HG03103 (cell line): ENCODE measurements around the gene CCPG1.
"Not testable (repeated sequence)": the region's sequence is repeated elsewhere in the genome, so short reads cannot be mapped to it uniquely, and the experiment has no call there.

Experiments
- ATAC-seq: cut with Tn5 transposase; IDR thresholded peaks from one replicate; pipeline ENCODE4 v1.9.1; 2021; ENCODE audit warnings: low read depth; ENCODE audit not compliant: unreplicated experiment

Gene CCPG1, protein sequence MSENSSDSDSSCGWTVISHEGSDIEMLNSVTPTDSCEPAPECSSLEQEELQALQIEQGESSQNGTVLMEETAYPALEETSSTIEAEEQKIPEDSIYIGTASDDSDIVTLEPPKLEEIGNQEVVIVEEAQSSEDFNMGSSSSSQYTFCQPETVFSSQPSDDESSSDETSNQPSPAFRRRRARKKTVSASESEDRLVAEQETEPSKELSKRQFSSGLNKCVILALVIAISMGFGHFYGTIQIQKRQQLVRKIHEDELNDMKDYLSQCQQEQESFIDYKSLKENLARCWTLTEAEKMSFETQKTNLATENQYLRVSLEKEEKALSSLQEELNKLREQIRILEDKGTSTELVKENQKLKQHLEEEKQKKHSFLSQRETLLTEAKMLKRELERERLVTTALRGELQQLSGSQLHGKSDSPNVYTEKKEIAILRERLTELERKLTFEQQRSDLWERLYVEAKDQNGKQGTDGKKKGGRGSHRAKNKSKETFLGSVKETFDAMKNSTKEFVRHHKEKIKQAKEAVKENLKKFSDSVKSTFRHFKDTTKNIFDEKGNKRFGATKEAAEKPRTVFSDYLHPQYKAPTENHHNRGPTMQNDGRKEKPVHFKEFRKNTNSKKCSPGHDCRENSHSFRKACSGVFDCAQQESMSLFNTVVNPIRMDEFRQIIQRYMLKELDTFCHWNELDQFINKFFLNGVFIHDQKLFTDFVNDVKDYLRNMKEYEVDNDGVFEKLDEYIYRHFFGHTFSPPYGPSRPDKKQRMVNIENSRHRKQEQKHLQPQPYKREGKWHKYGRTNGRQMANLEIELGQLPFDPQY

DNA sequence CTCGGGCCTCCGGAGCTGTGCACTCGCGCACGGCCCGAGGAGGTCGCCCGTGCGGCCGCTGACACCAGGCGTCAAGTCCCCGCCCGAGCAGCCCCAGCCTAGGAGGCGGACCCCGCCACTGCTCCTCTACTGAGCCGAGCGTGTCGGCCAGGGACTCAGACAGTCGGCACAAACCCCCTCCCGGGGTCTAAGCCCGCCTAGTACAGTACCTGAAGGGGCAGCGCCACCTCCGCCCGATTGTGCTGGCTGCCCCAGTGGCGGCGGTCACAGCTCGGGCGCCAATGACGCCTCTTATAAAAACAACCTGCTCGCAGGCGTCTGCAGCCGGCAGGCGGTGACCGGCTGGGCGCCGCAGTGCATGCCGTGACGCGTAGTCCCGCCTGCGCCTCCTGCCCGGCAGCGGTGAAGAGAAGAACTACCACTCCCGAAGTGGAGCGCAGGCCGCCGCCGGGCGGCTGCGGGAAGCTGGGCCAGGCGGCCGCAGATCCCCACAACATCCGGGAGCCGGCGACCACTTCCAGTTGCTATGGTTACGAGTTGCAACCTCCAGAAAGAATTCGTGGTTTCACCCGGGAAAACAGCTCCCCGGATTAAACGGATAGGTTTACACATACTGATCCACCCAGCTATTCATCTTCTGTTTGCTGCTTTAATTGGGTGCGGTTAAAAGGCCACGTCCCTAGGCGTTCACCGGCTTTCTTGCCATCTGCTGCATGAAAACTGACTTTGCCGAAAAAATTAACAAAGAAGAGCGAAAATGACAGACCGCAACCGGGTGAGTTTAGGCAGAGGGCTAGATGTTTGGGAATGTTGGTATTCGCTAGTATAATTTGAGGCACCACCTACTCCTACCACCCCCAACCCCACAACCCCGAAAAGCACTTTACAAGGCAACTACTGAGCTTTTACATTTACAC lies at the start of gene CCPG1, which contains the start of gene PIERCE2:
Gene CCPG1 (minus strand): TSS at position 348 of the 917 bp plus-strand sequence. CDS start 18,935 bp downstream, outside the sequence.
Gene PIERCE2 (plus strand): TSS at position 484 of the 917 bp plus-strand sequence. CDS start 274 bp downstream, at position 758.
- ATAC-seq = peak; percentile 93

DNA sequence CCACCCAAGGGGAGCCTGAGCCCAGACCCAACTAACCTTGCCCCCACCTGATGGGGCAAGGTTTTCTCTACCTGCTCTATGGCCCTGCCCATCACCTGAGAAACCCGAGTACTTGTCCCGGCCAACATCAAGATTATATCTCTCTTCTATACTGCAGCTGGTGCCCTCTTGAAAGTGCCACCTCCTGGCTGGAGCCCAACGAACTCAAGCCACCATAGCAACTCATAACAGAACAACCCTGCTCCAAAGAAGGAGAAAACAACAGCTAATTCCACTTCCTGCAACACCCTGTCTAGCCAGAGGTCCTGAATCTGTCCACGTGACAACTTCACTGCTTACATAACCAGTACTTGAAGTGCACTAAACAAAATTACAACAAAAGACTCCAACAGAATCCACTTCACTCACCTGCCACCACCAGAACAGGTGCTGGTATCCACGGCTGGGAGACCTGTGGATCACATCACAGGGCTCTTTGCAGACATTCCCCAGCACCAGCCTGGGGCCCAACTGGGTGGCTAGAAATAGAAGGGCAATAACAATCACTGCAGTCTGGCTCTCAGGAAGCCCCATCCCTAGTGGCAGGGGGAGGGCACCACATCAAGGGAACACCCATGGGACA lies 49.4 kb upstream of the CCPG1 start:
- no peak for ATAC-seq

DNA sequence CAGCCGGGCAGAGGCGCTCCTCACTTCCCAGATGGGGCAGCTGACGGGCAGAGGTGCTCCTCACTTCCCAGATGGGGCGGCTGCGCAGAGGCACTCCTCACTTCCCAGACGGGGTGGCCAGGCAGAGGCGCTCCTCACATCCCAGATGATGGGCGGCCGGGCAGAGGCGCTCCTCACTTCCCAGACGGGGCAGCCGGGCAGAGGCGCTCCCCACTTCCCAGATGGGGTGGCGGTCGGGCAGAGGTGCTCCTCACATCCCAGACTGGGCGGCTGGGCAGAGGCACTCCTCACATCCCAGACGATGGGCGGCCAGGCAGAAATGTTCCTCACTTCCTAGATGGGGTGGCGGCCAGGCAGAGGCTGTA lies 38.9 kb upstream of the CCPG1 start:
- not testable (repeated sequence) for ATAC-seq

DNA sequence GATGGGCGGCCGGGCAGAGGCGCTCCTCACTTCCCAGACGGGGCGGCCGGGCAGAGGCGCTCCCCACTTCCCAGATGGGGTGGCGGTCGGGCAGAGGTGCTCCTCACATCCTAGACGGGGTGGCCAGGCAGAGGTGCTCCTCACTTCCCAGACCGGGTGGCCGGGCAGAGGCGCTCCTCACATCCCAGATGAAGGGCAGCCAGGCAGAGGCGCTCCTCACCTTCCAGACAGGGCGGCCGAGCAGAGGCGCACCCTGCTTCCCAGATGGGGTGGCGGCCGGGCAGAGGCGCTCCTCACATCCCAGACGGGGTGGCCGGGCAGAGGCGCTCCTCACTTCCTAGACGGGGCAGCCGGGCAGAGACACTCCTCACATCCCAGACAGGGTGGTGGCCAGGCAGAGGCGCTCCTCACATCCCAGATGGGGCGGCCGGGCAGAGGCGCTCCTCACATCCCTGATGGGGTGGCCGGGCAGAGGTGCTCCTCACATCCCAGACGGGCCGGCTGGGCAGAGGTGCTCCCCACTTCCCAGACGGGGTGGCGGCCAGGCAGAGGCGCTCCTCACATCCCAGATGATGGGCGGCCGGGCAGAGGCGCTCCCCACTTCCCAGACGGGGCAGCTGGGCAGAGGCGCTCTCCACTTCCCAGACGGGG lies 38.3 kb upstream of the CCPG1 start:
- ATAC-seq = not testable (repeated sequence)

DNA sequence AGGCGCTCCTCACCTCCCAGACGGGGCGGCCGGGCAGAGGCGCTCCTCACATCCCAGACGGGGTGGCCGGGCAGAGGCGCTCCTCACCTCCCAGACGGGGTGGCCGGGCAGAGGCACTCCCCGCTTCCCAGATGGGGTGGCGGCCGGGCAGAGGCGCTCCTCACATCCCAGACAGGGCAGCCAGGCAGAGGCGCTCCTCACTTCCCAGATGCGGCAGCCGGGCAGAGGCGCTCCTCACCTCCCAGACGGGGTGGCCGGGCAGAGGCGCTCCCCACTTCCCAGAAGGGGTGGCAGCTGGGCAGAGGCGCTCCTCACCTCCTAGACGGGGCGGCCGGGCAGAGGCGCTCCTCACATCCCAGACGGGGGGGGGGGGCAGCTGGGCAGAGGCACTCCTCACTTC lies 37.8 kb upstream of the CCPG1 start:
- not testable (repeated sequence) for ATAC-seq

DNA sequence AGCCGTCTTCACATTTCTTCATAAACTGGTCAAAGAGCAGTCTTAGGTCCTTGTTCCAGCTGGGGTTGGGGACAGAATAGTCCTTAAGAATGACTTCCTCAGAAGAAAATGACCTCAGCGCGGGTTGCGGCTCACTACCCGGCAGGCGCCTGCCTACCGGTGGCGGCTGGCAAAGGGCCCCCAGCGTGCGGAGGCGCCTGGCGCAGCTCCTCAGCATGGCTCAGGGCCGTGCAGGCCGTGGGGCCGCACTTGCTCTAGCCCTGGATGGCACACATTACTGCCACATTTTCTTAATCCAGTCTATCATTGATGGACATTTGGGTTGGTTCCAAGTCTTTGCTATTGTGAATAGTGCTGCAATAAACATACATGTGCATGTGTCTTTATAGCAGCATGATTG lies 35.0 kb upstream of the CCPG1 start:
- ATAC-seq = not testable (repeated sequence)

DNA sequence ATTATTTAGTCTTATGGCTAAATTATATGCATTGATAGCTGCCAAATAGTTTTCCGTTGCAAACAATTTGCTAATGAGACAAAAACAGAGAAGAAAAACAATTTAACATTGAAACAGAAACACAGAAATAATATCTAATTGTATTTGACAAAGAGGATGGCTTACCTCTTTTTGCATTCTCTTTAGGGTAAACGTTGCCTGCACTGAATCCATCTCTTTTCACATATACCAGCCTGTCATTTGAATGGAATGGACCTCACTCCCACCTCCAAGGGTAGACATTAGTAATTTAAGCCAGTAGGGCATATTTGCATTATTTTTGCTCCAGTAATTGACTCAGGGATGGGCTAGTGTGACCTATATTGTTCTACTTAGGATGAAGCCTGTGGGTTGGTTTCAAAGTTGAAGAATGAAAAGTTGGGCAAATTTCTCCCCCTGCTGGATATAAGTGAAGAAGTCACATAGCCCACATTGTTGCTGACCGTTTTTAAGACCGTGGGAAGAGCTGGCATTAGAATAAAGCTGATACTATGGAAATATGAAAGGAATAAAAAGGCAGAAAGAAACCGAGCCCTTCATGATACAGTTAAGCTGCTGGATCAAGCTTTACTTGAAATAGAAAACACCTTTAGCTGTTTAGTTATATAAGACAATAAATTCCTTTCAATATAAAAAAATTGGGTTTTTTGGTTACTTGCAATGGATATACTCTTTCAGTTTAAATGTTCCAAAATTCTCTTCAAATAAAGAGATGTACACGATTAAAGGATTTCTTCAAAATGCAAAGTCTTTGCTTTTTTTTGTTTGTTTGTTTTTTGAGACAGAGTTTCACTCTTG lies 27.0 kb upstream of the CCPG1 start:
- ATAC-seq = no peak

DNA sequence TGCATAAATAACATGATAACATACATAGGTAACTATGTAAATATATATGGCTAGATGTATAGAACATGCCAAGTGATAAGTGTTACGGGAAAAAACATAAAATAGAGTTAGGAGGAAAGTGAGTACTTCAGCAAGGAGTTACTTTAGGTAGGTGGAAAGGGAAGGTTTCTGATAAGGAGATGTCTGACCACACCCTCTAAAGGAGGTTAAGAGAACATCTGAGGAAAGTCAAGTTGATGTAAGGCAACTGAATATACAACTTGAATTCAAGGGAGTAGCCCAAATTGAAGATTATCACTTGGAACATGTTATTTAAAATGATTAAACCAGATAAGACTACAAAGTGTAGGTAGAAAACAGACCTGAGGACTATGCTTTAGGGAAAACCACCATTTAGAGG lies 13.9 kb upstream of the CCPG1 start:
- ATAC-seq = no peak

DNA sequence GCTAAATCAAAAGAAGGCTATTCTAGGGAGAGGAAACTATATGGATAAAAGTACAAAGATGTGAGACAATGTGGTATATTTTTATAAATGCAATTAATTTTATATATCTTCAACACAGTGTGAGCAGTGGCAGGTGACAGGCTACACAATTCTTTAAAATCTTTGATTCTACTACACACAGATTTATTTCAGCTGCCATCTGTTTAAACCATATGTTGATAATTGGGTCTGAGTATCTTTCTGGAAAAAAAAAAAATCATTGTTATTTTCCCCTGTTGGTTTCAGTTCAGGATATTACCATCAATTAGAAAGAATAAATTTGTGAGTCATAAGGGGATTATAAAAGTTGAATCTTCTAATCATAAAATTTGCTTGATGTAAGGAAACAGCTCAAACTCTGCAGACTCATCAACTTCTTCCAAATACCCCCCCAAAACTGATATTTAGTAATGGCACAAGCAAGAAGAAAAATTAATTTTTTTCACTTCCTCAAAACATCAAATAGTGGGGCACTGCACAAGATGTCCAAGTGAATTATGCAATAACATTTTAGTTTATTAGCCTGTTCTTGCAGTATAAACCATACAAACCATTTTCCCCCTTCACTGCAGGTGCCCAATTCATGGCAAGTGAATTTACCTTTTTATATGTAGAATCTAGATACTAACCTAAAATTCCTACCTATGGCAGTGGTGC lies 12.2 kb upstream of the CCPG1 start:
- ATAC-seq = no peak

DNA sequence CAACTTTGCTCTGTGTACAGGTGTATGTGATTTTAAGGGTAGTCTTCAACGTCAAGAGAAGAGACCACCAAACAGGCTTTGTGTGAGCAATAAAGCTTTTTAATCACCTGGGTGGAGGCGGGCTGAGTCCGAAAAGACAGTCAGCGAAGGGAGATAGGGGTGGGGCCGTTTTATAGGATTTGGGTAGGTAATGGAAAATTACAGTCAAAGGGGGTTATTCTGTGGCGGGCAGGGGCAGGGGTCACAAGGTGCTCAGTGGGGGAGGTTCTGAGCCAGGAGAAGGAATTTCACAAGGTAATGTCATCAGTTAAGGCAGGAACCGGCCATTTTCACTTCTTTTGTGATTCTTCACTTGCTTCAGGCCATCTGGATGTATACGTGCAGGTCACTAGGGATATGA lies 9.5 kb upstream of the CCPG1 start:
- ATAC-seq = not testable (repeated sequence)

DNA sequence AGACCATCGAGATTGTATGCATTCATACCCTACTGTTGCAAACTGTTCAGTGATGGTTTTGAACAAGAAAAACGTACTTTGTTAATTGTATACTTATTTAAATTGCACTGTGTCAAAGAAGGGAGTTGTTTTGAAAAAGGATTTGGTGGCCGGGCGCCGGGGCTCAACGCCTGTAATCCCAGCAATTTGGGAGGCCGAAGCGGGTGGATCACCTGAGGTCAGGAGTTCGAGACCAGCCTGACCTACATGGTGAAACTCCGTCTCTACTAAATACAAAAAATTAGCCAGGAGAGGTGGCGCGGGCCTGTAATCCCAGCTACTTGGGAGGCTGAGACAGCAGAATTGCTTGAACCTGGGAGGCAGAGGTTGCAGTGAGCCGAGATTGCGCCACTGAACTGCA lies 817 bp upstream of the CCPG1 start:
- not testable (repeated sequence) for ATAC-seq

DNA sequence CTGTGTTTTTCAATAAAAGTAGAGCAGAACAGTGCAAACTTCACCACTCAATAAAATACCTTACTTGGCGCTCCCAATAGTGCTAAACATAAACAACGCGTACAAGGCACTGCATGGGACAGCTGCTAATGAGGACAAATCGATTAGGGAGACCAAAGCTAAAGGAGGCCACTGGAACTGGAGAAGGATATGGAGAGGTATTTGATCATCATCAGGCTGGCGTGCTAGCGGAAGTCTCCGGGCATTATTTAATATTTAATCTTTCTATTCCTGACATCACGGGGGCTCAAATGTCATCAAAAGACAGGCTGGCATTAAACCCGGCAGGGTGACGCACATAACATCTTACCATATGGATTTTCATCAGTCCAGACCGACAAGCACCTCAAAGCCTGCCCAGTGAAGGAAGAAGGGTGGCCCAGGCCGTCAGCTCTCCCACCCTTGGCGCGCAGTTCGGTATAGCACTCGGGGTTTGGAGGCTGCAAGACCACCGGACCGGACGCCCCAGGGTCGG lies 604 bp downstream of the CCPG1 start:
- ATAC-seq = peak; percentile 6

DNA sequence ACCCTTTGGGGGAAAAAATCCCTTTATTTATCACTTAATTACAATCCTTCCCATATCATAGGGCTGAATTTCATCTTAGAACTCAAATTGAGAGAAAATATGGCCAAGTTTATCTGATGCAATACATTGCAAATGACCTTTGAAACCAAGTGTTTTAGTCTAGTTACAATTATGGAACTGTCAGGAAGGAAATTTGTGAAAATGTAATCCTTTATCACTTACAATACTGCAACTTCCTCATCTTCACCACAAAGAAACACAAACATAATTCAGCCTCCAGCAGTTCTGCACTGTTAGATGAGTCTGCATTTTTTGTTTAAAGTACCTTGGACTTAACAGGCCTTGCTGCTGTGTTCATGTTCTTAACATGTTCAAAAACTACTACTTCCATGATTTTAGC lies 4.6 kb downstream of the CCPG1 start:
- no peak for ATAC-seq

DNA sequence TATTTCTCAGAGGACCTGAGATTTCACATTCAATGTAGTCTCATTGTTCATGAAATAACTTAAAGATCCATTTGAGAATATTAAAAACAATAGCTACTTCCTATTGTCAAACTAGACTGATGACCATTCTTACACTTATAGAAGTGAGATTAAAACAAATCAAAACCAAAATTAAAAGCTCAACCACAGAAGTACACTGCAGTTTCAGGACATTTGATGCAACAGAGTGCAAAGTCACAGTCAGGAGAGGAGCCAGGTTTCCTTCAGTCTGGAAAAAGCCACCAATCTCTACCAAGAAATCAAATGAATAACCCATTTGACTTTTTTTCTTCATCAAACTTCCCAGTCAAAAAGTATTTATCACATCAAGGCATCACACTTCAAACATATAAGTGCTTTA lies 5.5 kb downstream of the CCPG1 start:
- no peak for ATAC-seq

DNA sequence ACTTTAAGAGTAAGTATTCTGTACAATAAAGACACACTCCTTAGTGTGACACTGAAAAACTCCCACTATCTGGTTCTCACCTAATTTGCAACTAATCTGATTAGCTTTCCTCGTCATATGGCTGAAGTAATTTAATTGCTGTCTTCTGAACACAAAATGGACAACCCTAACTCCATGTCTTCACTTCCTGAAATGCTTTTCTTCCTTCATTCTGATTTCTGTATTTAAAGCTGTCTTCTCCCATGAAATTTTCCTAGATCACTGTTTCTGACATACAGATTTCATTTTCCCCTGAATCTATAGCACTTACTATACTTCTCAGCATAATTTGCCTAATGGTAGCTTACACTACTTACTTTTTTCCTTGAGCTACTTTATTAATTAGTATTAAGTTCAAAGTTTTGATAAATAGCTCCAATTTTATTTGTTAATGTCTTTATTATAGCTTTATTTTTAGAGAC lies 6.3 kb downstream of the CCPG1 start:
- no peak for ATAC-seq

DNA sequence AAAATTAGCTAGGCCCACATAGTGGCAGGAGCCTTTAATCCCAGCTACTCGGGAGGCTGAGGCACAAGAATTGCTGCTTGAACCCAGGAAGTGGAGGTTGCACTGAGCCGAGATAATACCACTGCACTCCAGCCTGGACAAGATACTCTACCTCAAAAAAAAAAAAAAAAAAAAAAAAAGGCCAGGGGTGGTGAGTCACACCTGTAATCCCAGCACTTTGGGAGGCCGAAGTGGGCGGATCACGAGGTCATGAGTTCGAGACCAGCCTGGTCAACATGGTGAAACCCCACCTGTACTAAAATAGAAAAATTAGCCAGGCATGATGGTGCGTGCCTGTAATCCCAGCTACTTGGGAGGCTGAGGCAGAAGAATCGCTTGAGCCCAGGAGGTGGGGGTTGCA lies 8.1 kb downstream of the CCPG1 start:
- ATAC-seq = not testable (repeated sequence)

DNA sequence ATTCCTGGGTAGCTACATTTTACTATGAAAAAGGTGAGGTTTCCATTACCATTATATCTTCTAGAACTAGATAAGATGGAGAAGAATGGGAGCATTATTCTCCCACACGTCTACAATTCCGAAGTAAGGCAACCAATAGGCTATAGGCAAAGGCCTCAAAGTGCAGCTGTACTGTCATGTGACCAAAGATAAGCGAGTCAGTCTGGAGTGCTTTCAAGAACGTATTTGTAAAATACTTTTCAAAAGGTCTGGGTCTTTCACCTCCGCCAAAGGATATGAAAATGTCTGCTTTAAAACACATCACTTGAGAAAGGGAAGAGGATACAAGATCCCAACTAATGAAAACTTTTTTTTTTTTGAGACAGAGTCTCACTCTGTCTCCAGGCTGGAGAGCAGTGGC lies 9.9 kb downstream of the CCPG1 start:
- no peak for ATAC-seq

DNA sequence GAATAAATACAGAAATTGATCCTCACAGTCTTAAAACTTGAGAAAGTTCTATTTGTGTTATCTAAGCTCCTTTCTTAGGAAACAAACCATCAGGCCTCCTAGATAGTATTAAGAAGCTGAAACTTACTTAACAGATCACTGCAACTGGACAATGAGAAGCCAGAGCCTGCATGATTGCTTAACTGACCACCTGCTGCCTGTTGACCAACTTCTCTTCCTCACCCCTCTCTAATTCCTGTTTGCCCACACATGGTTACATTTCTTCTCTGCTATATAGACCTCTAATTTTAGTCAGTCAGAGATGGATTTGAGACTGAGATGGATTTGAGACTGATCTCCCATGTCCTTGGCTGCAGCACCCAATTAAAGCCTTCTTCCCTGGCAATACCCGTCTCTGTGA lies 13.5 kb downstream of the CCPG1 start:
- no peak for ATAC-seq
